Spleen (tissue), 7 donors: ENCODE results near the gene MVK.

Source experiments
- POLR2A ChIP-seq, 3 donors: fragments of 450-650 bp; IDR thresholded peaks; one replicate each; pipeline ENCODE4 v1.5.1; 2017; ENCODE audit warnings: antibody characterized with exemption in 3 of 3, mild to moderate bottlenecking in 1 of 3
- POLR2AphosphoS5 ChIP-seq, 3 donors: sonication (generic); formaldehyde crosslinking; IDR thresholded peaks; one replicate each; pipeline ENCODE4 v1.5.1; 2017; ENCODE audit warnings: antibody characterized with exemption in 3 of 3
- TF ChIP-seq, protein P1 (sequence below), 11 experiments: fragments of 200-600 bp in 7 of 11; fragments of 450-650 bp in 4 of 11; sonication (generic) in 4 of 11; IDR thresholded peaks in 8 of 11; conservative IDR thresholded peaks in 3 of 11; 1 replicate in 7 of 11; 2 replicates in 4 of 11; pipeline versions ENCODE4 v1.4.0 to v1.8.0; 2016 to 2021; ENCODE audit warnings: antibody characterized with exemption in 11 of 11, inconsistent platforms in 4 of 11, mild to moderate bottlenecking in 1 of 11
- donor health status: DM: no; HTN: no; CAD: no; lungs with moderate emphysema.
- donor health status: DM: no; HTN: no; CAD: no.
- donor health status: DM: no; HTN: no; CAD: no.

DNA sequence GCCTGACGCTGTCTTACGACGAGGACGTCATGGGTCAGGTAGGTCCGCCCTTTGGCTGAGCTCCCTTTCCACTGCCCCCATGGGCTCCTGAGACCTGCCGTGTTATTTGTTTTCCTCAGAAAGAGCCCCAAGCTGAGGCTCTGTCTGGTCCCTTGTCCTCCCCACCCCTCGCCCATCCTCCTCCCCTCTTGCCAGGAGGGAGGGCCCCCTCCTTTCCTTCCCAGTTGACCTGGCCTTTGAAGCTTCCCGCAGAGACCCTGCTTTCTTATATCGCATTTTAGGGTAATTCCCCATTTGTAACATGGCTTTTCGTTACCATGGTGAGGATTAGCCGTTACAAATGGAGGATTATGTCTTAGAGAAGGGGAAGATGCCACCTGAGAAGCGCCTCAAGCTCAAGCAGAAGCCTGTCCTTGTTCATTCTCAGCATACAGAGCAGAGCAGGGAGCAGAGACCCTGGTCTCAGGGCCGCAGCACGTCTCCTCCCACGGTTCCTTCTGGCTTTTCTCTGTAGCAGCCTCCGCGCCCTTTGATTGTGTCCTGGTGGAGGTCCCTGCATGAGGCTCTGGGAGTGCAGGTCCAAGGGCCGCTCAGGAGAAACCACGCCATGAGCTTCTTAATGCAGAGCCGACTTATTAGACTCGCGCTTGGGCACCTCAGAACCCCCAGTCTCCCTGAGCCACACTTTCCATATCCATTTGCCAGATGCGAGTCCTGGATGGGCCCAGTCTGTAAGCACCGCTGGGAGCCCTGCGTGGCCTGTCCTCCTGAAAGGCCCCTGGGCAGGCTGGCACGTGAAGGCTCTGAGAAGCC lies 48.9 kb upstream of the MVK start:
- TF ChIP-seq, protein P1, sequence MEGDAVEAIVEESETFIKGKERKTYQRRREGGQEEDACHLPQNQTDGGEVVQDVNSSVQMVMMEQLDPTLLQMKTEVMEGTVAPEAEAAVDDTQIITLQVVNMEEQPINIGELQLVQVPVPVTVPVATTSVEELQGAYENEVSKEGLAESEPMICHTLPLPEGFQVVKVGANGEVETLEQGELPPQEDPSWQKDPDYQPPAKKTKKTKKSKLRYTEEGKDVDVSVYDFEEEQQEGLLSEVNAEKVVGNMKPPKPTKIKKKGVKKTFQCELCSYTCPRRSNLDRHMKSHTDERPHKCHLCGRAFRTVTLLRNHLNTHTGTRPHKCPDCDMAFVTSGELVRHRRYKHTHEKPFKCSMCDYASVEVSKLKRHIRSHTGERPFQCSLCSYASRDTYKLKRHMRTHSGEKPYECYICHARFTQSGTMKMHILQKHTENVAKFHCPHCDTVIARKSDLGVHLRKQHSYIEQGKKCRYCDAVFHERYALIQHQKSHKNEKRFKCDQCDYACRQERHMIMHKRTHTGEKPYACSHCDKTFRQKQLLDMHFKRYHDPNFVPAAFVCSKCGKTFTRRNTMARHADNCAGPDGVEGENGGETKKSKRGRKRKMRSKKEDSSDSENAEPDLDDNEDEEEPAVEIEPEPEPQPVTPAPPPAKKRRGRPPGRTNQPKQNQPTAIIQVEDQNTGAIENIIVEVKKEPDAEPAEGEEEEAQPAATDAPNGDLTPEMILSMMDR (IDR thresholded peaks at IDR 0.05 in 8 of 11, conservative IDR thresholded peaks at IDR 0.05 in 3 of 11), result no peak
- TF ChIP-seq POLR2A (IDR thresholded peaks at IDR 0.05), result no peak
- no peak for TF ChIP-seq POLR2AphosphoS5 (IDR thresholded peaks at IDR 0.05)
